Measurements from ENCODE around the gene PTPN22. TPM values are rescaled to one million over a fixed set of nuclear protein-coding genes. Genes with fewer than 3 reads are reported as not detected.

The PTPN22 gene
- total RNA-seq, 2 experiments from 2014 or later: 27.5 to 53.5 TPM

GRCh38 chr1:113887402-113888175, 16.1 kb upstream of the PTPN22 start, which contains the start of gene BCL2L15:
Gene BCL2L15 (minus strand): TSS chr1:113887581. CDS start chr1:113887375, 206 bp downstream.
- intact Hi-C loops (cut with micrococcal nuclease; ENCODE audit: unreplicated experiment): no loop called here
- Histone ChIP-seq H4K20me1 (ENCODE audit: insufficient read depth, low read length) (no peaks in the 10 kb centered on the region), H3K79me2 (ENCODE audit: insufficient read depth, low read depth, low read length) (no peaks in the 10 kb centered on the region), H3K4me2 (ENCODE audit: low read length) (no peak within 1 kb of the TSS), H3K9me2 (ENCODE audit: insufficient read depth, low read length) (no peaks in the 10 kb centered on the region), H3K9me3 (ENCODE audit: low read length) (no peaks in the 10 kb centered on the region), H3K27ac (ENCODE audit: low read depth, low read length, poor library complexity, severe bottlenecking) (no peak within 1 kb of the TSS), H3K4me1 (ENCODE audit: insufficient read depth, low read length, poor library complexity, severe bottlenecking) (no peaks in the 10 kb centered on the region), H3K4me3 (ENCODE audit: low read depth, low read length, poor library complexity, severe bottlenecking) (no peak within 1 kb of the TSS), H2AFZ (ENCODE audit: low read length) (no peak within 1 kb of the TSS), H3K36me3 (ENCODE audit: insufficient read depth, low read length) (no peaks in the 10 kb centered on the region)
- no TSS peak for BruUV-seq (replicated peaks)
- POLR2A ChIA-PET: interaction anchor here (0.5 to 1.7 kb wide), 7 partner anchors 12 to 29 kb away, joined by 3 to 7 read pairs (median 3); partner anchors contain the start of gene AP4B1
- TF ChIP-seq EZH2phosphoT487 (IDR thresholded peaks at IDR 0.05; ENCODE audit: borderline replicate concordance, low read depth, low read length): no peak
- no peak for TF ChIP-seq CTCF (conservative IDR thresholded peaks at IDR 0.05; ENCODE audit: low read length)
- DNase-seq (ENCODE audit: low spot score): no peak
- CTCF ChIA-PET (ENCODE audit: unreplicated experiment): no interaction called here

- ChIA-PET POLR2A (interaction anchor here (0.6 to 1.7 kb wide), 9 partner anchors 9 to 33 kb away, joined by 3 to 10 read pairs (median 5); partner anchors contain the start of gene AP4B1), CTCF (ENCODE audit: unreplicated experiment) (no interaction called here)
- no peaks in the 10 kb centered on the region for H3K9me3 ChIP-seq (ENCODE audit: low read length)
- no peaks in the 10 kb centered on the region for H4K20me1 ChIP-seq (ENCODE audit: insufficient read depth, low read length)
- no peaks in the 10 kb centered on the region for H3K36me3 ChIP-seq (ENCODE audit: insufficient read depth, low read length)
- no TSS peak for BruUV-seq (replicated peaks)
- no peak overlapping the region for H3K4me3 ChIP-seq (ENCODE audit: low read depth, low read length, poor library complexity, severe bottlenecking)
- intact Hi-C loops (cut with micrococcal nuclease; ENCODE audit: unreplicated experiment): no loop called here
- H3K4me2 ChIP-seq (ENCODE audit: low read length): no peak overlapping the region
- H3K9me2 ChIP-seq (ENCODE audit: insufficient read depth, low read length): no peaks in the 10 kb centered on the region
- no peaks in the 10 kb centered on the region for H3K4me1 ChIP-seq (ENCODE audit: insufficient read depth, low read length, poor library complexity, severe bottlenecking)
- no peaks in the 10 kb centered on the region for H3K79me2 ChIP-seq (ENCODE audit: insufficient read depth, low read depth, low read length)
- no peak overlapping the region for H2AFZ ChIP-seq (ENCODE audit: low read length)
- TF ChIP-seq CTCF (conservative IDR thresholded peaks at IDR 0.05; ENCODE audit: low read length) (no peak), EZH2phosphoT487 (IDR thresholded peaks at IDR 0.05; ENCODE audit: borderline replicate concordance, low read depth, low read length) (no peak)
- no peak overlapping the region for H3K27ac ChIP-seq (ENCODE audit: low read depth, low read length, poor library complexity, severe bottlenecking)
- DNase-seq (ENCODE audit: low spot score): no peak
These were observed 15.2 kb upstream of the PTPN22 start for GRCh38 chr1:113886417-113887401.
